ENCODE results near the gene PTX4. TPM values are rescaled to one million over a fixed set of nuclear protein-coding genes. Genes with fewer than 3 reads are reported as not detected.

PTX4 gene
- total RNA-seq, 1 donor = 0.27 TPM

DNA sequence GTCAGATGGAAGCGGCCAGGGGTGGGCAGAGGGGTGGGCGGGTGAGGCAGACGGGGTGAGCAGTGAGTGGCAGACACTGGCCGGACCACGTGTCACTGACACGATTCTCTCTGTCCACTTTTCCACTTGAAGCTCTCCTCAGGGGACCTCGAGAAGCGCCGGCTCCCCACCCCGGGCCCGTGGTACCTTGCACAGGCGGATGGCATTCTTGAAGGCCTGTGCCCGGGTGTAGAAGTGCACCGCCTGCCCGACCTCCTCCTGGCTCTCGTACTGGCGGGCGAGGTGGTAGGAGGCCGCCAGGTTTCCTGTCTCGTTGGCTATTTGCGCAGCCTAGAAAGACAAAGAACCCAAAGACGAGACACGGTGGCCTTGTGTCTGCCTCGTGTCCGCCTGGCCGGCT is 35.6 kb upstream of the PTX4 start:
- DNase-seq (ENCODE audit: low read depth in 2 of 3, low spot score in 2 of 3) = no peak

- no peak for DNase-seq (ENCODE audit: low read depth in 2 of 3, low spot score in 2 of 3)
Observed at GRCh38 chr16:1523581-1524245, 35.0 kb upstream of the PTX4 start.

DNA sequence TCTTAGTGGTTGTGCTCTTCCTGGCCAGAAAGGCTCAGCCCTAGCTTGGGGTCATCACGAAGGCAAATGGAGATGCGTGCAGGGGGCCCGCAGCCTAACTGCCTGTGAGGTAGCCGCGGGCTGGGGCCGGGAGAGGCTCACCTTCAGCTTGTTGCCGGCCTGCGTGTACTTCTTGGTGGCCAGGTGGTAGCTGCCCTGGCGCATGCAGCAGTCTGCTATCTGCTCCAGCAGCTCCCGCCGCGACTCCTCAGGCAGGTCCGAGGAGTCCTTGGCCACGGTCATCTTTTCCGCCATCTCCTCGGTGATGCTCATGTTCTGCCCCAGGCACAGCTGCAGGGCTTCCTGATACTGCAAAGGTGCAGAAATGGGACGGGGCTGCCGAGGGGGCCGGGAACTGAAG is 31.7 kb upstream of the PTX4 start:
- no peak for DNase-seq (ENCODE audit: low read depth in 2 of 3, low spot score in 2 of 3)

GRCh38 chr16:1519831-1520230 is 31.1 kb upstream of the PTX4 start:
- no peak for DNase-seq (ENCODE audit: low read depth in 2 of 3, low spot score in 2 of 3)

DNA sequence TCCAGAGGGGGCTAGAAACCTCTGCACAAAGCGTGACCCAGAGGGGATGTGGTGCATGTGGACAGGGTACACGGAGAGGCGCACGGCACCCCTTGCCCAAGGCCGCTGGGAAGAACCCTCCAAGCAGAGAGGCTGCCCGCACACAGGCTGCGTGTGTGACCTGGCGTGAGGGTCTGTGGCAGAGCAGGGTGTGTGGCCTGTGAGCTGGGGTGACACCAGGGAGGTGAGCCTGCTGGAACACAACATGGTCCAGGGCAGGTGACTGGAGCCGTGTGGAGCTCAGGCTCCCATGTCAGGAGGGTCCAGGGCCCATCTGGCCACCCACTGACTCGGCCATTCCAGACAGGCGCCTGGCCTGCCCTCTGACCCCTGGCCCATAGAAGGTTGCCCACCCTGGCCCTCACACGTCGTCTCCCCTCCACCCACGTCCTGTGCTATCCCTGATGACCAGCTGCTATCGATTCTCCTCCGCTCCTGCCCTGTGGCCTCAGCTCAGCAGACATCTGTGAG is 29.9 kb upstream of the PTX4 start:
- DNase-seq (ENCODE audit: low read depth in 2 of 3, low spot score in 2 of 3) = no peak

GRCh38 chr16:1514507-1514906 is 25.8 kb upstream of the PTX4 start:
- DNase-seq (ENCODE audit: low read depth in 2 of 3, low spot score in 2 of 3) = no peak

DNA sequence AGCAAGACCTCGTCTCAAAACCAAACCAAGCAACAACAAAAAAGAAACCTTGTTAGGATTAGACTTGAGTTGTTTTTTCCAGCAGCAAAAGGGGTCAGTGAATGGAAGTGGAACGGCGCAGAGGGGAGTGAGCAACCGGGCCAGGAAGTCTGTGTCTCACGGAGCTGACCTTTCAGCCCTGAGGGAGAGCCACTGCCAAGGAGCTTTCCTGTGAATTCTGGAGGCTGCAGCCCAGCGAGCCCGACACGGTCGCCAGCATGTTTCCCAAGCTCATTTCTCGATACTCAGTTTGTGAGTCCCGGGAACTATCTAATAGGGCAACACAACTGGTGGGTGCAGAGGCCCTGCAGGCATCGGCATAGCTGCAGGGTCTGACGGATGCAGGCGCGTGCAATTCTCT is 24.0 kb upstream of the PTX4 start:
- DNase-seq (ENCODE audit: low read depth in 2 of 3, low spot score in 2 of 3) = no peak

DNA sequence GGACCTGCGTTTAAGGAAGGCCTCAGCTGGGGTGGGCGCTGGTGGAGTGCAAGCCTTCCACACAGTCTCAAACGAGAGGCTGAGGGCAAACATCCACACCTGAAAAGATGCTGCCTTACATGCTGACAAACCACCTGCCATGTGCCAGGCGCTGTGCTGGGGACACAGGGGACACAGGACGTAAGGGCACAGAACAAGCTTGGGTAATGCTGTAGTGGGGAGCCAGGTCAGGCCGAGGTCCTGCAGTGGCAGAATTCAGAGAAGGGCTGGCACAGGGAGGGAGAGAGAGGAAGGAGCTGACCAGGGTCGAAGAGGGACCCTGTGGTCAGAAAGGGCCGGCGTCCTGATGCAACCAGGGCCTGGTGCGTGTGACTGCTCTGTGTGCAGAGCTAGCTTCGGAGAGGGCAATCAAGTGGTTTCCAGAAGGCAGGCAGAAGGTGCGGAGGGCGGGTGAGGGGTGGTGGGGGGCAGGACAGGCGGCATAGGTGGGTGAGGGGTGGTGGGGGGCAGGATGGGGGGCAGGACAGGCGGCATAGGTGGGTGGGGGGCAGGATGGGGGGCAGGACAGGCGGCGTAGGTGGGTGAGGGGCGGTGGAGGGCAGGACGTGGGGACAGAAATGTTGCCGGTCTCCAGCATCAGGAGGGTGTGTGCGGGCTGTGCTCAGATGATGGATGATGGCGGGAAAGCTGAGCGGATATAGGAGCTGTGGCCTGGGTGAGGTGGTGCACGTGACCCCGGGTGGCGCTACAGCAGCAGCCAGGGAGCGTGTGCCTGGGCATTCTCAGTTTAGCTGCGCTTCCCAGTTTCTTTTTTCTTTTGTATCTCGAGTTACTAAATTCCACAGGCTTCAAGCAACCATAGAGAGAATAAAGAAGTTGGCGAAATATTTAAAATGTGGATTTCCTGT is 23.2 kb upstream of the PTX4 start:
- DNase-seq (ENCODE audit: low read depth in 2 of 3, low spot score in 2 of 3) = no peak

DNA sequence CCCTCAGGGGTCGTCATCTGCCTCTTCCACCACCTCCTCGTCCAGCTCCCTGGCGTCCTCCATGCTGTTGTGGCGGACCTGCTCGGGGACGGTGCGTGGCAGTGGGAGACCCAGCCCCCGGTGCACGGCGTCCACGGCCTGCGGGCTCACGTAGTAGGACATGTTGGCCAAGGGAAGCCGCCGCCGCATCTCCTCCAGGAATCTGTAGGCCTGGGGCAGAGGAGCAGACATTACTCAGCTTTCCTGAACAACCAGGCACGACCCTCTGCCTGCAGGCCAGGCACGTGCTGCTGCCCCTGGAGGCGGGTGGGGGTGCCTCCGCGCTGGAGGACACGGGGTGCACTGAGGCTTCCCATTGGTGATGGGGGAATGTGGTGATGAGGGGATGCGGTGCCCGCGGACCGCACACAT is 22.2 kb upstream of the PTX4 start:
- DNase-seq (ENCODE audit: low read depth in 2 of 3, low spot score in 2 of 3) = no peak

DNA sequence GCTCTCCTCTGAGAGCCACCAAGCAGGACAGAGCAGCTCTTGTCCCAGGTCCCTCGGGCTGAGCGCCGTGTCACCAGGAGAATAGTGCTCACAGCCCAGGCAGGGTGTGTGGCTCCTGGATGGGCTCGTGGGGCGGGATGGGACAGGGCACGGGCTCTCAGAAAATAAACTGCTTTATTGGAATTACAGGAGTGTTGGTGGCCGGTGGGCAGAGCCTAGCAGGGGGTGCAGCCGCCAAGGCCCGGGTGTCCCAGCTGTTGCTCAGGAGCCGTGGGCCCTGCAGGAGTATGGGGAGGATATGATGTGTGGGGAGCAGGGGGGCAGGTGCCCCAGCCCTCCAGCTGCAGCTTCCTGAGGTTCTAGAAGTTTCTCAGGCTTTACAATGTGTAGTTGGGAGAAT is 21.5 kb upstream of the PTX4 start:
- no peak for DNase-seq (ENCODE audit: low read depth in 2 of 3, low spot score in 2 of 3)

DNA sequence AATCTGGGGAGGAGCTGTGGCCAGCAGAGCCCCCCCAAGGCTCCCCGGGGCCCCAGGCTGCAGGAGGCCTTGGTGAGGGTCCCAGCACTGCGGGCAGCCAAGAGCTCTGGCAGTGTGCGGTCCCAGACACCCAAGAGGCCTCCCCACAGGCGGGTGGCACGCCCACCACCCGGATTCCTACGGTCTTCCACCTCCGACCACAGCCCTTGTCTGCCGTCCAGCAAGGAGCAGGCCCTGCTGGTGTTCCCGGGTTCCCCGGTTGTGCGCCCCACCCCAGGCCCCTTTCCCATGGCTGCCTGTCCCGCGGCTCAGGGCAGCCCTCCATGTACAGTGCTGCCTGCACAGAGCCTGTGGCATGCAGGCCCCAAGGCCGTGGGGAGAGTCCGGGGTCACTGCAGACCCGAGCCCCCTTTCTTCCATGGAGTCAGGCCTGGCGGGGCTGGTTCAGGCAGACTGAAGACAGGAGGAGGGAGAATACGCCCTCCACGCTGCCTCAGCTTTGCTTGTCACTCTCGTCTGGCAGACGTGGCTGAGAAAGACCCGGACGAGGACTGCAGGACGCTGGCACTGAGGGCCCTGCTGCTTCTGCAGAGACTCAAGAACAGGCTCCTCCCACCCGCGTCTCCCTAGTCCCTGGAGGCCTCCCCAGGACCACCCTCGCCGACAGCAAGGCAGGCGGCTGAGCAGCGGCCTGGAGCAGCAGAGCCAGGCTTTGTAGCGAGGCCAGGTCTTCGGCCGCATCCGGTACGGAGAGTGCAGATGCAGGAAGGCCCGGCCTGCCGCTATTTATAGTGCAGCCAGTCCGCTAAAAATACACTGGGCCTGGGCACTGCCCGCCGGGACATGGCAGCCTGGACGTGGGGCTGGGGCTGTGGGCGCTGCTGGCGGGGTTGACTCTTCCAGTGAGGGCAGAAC is 20.8 kb upstream of the PTX4 start:
- DNase-seq (ENCODE audit: low read depth in 2 of 3, low spot score in 2 of 3) = no peak

GRCh38 chr16:1508494-1509187 is 19.9 kb upstream of the PTX4 start:
- no peak for DNase-seq (ENCODE audit: low read depth in 2 of 3, low spot score in 2 of 3)

- DNase-seq (ENCODE audit: low read depth in 2 of 3, low spot score in 2 of 3) = no peak
Observed at GRCh38 chr16:1506494-1507213, 17.9 kb upstream of the PTX4 start.

- no peak for DNase-seq (ENCODE audit: low read depth in 2 of 3, low spot score in 2 of 3)
Observed at GRCh38 chr16:1505912-1506311, 17.2 kb upstream of the PTX4 start.

- no peak for DNase-seq (ENCODE audit: low read depth in 2 of 3, low spot score in 2 of 3)
Observed at GRCh38 chr16:1505073-1505844, 16.5 kb upstream of the PTX4 start.

- DNase-seq (ENCODE audit: low read depth in 2 of 3, low spot score in 2 of 3) = no peak
Observed at GRCh38 chr16:1503110-1503955, 14.6 kb upstream of the PTX4 start.

DNA sequence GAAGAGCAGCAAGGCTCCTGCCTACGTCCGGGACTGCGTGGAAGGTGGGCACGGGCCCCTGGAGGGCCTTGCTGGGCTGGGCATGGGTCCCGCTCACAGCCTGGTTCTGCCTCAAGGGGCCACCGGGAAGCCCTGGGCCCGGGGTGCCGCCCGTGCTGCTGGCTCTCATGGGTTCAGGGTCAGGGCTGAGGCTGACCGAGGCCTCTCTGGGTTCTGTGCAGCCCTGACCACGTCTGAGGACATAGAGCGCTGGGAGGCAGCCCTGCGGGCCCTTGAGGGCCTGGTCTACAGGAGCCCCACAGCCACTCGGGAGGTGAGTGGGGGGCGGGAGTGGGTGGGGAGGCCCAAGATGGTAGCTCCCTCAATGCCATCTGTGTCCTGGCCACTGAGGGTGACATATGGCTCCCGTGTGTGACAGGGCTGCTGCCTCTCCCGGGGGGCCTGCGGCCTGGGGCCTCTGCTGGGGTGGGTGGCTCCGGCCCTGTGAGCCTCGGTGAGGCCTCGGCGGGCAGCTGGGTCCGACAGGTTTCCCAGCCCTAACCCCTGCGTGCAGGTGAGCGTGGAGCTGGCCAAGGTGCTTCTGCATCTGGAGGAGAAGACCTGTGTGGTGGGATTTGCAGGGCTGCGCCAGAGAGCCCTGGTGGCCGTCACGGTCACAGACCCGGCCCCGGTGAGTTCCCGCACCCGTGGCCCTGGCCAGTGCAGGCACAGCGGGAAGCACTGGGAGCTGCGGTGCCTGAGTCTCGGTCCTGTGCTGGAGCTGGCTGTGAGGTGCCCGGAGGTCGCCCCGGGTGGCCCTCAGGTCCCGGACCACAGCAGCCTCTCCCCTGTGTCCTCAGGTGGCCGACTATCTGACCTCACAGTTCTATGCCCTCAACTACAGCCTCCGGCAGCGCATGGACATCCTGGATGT is 13.6 kb upstream of the PTX4 start:
- no peak for DNase-seq (ENCODE audit: low read depth in 2 of 3, low spot score in 2 of 3)
